ENCODE data around the gene PHPT1.
"Not testable (repeated sequence)": the region's sequence is repeated elsewhere in the genome, so short reads cannot be mapped to it uniquely, and the experiment has no call there.

PHPT1 gene

DNA sequence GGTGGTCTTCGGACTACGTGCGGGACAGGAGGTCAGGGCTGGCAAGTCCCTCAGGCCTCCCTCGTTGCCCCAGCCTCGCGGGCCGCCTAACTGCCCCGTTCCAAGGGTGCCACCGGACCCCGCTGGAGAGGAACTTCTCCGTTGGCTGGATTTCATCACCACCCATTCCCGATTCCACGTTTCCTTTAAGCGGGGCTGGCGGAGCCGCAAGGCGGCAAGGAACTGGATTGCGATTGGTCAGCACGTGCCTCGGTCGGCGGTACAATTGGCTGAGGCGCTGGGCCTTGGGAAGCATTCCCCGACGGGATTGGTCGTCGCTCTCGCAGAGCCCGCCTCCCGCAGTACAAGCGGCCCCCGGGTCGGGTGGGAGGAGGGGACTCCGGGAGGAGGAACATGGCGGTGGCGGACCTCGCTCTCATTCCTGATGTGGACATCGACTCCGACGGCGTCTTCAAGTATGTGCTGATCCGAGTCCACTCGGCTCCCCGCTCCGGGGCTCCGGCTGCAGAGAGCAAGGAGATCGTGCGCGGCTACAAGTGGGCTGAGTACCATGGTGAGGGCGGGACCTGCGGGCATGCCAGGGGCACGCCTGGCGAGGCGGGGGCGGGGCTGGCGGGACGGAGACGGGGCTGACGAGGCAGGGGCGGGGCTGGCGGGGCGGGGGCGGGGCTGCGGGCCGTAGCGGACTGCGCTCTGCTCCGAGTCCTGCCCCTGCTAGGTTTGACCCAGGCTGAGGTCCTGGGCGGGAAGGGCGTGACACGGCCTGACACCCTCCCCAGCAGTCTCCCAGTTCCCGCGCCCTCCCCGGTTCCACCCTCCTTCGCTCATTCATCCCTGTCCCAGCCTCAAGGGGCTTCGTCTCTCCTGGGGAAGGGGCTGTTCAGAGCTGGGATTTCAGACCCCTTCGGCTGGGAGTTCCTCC lies at the start of gene PHPT1:
Gene PHPT1, plus strand, starts transcription at position 372 of the 922 bp plus-strand sequence. Its CDS starts 22 bp downstream, at position 394.
- DNase-seq (ENCODE audit: low spot score), result peak; percentile 99

DNA sequence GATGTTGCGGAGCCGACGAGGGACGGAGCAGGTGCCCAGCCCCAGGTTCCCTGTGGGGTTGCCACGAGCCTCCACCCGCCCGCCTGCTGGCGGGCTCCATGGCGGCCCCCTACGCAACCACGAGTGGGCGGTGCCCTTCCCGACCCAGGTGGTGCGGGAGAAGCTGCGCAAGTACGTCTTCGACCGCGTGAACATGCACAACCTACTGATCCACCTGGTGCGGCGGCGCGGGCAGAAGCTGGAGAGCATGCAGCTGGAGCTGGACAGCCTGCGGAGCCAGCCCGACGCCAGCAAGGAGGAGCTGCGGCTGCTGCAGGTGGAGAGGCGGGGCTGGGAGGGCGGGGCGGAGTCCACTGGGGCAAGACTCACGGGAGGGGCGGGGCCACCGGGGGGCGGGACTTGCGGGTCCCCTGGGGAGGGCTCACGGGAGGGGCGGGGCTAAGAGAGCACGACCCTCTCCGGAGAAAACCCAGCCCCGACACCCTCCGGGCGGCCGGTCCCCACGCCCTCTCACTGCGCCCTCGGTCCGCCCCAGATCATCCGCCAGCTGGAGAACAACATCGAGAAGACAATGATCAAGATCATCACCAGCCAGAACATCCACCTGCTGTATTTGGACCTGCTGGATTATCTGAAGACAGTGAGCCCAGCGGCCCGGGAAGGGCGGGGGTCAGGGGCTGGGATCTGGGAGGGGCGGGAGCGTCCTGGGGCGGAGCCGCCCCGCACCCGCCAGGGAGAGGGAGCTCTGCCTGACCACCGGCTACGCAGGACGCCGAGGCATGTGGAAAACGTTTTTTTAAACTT lies 49.2 kb upstream of the PHPT1 start:
- peak; percentile 91 for DNase-seq (ENCODE audit: low spot score)

DNA sequence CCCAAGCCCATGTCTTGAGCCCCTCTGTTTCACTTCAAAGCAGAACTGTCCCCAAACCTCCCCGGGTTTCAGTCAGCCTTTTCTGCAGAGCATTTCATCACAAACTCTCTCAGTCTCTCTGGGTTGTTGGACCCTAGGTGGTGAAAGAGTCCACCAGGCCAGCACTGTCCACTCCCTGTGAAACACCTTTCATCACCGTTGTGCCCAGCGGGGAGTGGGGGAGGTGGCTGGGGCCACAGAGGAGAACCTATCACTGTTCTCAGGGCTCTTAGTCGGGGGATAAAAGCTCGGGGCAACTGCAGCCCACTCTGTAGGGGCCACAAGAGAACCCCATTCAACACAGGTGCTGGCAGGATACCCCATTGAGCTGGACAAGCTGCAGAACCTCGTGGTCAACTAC lies 46.9 kb upstream of the PHPT1 start:
- DNase-seq (ENCODE audit: low spot score), result no peak

DNA sequence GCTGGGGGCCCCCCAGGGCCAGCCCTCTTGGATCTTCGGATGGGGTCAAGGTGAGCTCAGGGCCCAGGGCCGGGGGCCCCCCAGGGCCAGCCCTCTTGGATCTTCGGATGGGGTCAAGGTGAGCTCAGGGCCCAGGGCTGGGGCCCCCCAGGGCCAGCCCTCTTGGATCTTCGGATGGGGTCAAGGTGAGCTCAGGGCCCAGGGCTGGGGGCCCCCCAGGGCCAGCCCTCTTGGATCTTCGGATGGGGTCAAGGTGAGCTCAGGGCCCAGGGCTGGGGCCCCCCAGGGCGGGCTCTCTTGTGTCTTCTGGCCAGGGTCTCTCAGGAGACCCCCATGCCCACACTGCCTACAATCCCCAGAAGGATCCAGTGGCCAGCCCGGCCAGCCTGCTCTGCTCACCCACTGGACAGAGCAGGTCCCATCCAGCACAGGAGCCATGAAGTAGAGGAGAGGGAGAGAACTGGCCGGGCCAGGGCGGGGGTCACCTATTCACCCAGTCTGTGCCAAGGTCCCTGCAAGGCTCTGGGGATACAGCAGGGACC lies 46.1 kb upstream of the PHPT1 start:
- not testable (repeated sequence) for DNase-seq (ENCODE audit: low spot score)

DNA sequence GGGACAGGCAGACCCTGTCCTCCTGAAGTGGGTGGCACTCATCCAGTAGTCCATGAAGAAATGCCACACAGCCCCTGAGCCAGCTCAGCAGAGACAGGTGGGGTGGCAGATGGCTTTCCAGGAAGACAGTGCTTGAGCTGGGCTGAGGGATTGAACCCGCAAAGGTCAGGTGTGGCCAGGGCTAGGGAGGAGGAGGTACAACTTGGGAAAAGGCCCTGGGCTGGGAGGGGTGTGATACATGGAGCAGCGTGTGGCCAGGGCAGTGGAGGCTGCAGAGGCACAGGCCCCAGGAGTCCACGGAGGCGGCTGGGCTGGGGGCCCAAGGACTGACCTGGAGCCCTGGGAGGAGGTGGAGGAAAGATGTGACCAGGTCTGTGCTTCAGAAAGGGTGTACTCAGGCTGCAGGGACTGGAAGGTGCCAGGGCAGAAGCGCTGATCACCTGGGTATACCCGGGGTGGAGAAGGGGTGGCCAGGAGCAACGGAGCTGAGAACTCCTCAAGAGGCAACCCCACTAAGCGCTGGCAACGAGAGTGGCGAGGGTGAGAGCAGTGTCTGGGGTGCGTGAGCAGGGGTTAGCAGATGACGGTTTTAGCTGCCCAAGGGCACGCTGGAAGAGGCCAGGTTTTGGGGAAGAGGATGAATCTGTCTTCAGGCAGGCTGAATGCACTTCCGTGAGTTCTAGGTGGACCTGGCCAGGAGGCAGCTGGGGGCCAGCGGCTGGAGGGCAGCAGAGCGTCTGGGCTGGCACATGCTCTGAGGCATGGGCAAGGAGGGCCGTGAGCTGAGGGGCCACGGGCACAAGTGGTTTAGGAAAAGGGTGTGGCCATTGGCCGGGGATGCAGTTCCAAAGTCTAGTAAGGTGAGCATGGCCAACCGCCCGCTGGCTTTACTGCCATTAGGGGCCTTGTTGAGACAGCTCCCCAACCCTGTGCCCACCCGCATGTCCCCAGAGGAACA lies 45.4 kb upstream of the PHPT1 start:
- no peak for DNase-seq (ENCODE audit: low spot score)

DNA sequence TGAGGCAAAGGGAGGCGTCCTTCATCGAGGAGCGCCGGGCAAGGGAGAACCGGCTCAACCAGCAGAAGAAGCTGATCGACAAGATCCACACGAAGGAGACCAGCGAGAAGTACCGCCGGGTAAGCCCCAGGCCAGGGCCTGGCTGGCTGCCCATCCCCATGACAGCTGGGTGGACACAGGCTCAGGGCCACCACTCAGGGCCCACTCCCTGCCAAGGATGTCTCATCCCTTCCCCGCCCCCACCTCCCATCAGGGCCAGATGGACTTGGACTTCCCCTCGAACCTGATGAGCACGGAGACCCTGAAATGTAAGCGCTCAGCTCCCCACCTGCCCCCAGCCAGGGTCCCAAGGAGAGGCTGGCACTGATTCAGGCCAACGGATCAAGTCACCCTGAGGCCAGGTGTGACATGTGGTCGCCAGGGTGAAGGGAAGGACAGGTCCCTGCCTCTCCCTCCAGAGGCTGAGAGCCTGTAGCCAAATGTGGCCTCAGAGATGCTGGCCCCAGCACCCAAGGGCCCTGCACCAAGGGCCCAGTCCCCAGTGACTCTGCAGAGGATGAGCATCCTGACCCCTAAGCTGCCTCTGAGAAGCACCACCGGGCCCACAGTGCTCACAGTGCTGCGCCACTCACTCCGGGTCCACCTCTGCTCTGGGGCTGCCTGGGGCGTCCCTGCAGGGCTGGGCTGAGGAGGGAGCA lies 44.6 kb upstream of the PHPT1 start:
- DNase-seq (ENCODE audit: low spot score), result no peak

DNA sequence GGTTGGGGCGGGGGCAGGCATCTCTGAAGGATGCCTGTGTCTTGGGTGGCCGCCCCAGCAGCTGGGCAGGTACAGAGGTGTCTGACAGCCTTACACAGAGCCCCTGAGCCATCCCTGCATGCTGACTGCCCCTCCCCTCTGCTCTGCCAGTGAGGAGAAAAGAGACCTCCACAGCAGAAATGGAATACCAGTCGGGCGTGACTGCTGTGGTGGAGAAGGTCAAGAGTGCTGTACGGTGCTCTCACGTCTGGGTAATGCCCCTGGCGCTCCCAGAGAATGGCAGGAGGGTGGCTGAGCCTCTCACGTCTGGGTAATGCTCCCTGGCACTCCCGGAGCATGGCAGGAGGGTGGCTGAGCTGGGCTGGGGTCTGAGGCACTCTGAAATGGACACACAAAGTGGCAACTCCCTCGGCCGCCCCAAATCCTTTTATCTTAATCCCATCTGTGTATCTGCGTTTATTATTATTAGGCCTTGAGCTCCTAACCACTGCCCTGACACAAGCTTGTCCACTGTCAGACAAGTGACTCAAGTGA lies 43.9 kb upstream of the PHPT1 start:
- DNase-seq (ENCODE audit: low spot score), result no peak

DNA sequence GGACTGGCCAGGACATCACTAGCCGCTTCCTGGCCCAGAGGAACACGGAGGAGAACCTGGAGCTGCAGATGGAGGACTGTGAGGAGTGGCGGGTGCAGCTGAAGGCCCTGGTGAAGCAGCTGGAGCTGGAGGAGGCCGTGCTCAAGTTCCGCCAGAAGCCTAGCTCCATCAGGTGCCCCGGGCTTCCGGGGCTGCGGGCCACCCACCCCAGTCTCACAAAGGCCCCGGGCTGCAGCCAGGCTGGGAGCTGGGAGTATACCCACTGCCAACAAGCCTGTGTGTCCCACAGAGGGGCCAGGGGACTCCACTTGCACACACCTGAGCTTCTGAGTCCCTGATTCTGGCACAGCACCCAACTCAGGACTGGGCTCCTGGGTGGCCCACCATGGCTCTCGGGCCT lies 43.1 kb upstream of the PHPT1 start:
- DNase-seq (ENCODE audit: low spot score), result no peak

DNA sequence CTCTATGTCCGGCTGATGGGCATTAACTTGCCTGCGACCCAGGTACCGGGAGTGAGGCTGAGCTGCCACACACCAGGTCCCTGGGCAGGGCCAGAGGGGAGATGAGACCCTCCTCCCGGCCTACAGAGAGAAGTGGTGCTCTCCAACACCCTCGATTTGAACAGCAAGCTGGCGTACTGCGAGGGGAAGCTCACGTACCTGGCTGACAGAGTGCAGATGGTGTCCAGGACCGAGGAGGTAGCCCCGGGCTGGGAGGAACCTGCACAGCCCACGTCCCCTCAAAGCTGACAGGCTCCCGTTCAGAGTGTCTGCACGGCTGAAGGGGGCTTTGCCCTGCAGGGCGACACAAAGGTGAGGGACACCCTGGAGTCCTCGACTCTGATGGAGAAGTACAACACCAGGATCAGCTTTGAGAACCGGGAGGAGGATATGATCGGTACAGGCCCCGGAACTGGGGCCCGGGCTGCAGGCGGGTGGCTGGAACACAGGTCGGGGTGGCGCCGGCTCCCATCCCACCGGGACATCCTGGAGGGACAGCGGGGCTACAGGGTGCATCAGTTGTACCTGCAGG lies 42.5 kb upstream of the PHPT1 start:
- DNase-seq (ENCODE audit: low spot score), result no peak

DNA sequence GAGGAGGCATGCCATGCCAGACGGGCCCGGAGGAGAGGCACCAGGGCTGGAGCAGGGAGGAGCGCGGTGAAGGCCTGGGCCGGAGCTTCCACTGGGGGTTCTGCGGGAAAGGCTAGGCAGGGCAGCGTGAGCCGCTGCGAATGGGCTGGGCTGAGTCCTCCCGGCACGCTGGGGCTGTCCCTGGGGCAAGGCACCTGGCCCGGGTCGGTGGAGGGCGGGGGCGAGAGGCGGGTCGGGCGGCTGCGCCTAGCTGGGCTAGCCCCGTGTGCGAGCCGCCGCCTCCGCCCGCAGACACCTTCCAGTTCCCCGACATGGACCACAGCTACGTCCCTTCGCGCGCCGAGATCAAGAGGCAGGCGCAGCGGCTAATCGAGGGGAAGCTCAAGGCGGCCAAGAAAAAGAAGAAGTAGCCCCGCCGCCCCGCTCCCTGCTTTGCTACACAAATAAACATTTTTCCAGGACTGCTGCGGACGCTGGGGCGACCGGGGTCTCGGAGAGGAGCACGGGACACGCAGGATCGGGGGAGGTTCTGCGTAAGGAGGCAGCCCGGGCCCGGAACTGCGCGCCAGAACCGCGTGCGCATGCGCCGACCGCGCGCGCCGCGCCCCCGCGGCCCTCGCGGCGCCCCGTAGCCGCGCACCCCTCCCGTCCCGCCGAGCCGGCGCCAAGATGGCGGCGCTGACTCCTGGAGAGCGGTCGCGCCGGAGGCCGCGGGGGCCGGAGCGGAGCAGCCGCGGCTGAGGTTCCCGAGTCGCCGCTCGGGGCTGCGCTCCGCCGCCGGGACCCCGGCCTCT lies 41.7 kb upstream of the PHPT1 start, which contains the start of gene RABL6:
Gene RABL6, plus strand, starts transcription at position 668 of the 794 bp plus-strand sequence. CDS start 249 bp downstream, outside the sequence.
- DNase-seq (ENCODE audit: low spot score), result peak; percentile 94

DNA sequence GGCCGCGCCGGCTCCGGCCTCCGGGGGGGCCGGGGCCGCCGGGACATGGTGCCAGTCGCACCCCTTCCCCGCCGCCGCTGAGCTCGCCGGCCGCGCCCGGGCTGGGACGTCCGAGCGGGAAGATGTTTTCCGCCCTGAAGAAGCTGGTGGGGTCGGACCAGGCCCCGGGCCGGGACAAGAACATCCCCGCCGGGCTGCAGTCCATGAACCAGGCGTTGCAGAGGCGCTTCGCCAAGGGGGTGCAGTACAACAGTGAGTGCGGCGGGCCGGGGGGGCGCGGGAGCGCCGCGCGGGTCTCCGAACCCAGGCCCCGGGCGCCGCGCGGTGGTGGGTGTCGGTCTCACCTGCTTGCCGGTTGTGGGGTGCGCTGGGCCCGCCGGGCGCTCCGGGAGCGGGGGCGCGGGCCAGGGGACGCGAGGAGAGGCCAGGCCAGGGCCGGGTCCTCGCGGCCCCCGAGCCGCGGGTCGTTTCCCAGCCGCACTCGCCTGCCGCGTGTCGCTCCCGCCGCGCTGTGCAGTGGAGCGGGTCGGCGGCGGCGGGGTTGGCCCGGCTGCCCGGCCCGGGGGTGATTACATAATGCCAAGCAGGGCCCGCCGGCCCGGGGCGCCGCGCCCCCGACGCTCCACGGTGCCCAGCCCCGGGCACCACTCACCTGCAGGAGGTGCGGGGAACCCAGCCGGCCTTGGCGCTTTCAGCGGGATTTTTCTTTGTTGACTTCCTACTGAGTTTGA lies 41.0 kb upstream of the PHPT1 start:
- DNase-seq (ENCODE audit: low spot score), result peak; percentile 54

DNA sequence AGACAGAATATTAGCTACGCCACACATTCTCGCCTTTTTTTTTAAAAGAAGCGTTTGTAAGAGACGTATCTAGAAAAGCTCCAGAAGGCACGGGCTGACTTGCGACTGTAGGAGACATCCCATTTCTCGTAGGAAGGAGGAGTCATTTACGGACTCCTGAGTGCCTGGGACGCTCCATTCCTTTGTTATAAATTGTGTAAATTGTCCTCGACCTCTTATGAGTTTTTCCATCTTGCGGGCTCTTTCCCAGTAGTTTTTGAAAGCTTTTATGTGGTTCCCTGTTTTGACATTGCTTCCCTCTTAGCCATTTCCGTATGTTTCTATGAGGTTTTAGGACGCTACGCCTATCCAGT lies 40.4 kb upstream of the PHPT1 start:
- DNase-seq (ENCODE audit: low spot score), result no peak

DNA sequence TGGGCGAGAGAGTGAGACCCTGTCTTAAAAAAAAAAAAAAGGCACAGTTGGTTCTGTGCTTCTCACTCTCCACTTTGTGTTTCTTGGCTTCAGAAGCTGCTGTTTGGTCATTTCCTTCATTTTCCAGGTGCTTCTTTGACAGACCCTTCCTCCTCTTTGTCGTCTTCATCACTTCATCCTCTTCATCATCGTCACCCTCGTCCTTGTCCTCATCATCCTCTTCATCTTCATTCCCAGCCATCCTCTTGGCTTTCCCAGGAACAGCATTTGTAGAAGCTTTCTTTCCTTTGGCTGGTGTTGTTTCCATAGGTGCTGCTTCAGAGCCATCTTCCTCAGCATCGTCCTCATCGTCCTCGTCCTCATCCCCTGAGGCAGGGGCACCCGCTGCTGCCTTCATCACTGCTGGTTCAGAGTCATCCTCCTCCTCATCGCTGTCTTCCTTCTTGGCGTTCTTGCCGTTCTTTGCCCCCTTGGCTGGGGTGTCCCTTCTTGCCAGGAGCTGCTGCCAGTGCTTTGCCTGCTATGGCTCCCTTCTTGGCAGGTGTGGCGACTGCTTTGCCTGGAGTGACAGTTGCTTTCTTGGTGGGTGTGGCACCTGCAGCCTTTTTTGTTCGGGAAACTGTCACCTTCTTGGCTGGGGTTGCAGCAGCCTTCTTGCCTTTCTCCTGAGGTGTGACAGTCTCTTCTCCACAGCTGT lies 34.3 kb upstream of the PHPT1 start:
- DNase-seq (ENCODE audit: low spot score), result no peak

DNA sequence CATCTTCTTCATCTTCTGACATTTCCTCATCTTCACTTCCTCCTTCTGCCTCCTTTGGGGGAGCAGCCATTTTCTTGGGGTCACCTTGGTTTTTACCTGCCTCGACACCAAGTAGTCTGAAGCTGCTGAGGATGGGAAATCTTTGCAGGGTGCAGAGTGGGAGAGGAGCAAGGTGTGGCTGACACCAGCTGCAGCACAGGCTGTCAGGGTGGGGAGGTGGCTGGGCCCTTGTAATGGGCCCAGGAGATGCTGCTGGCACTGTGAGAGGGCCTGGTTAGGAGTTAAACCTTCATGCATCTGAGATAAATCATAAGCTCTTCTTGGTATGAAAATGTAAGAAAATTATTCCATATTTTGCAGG lies 33.8 kb upstream of the PHPT1 start:
- DNase-seq (ENCODE audit: low spot score), result no peak

DNA sequence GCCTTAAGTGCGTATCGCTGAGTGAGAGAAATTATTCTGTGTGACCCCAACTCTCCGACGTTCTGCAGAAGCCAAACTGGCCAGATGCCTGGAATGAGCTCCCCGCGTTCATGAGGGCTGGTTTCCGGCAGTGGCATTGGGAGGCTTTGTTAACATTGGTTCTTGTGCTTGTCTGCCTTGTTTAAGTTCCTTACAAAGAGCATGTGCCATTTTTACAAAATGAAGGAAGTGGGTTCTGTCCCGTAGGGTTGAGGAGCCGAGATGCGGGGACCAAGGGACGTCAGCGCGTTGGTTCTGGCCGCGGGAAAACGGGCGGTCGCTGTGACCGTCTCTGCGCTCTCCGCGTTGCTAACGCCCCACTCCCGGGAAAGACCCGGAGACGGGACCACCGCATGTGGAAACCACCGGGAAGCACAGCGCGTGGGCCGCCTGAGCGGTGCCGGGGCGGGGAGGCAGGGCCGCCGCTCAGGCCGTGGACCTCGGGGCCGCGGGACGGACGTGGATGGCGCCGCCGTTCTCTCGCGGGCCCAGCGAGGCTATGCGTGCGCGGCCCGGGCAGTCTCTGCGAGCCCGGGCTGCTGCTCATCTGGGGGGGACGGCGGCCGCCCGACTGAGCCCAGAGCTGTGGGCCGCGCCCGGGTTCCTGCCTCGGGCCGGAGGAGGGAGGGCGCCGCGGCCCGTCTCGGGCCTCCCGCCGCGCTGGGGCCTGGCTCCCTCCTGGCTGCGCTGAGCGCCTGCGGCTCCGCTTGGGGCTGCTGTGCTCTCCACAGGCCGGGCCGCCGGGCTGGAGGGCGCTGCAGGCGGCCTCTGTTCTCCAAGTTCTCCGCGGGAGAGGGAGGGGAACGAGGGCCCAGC lies 28.0 kb upstream of the PHPT1 start:
- DNase-seq (ENCODE audit: low spot score), result no peak

DNA sequence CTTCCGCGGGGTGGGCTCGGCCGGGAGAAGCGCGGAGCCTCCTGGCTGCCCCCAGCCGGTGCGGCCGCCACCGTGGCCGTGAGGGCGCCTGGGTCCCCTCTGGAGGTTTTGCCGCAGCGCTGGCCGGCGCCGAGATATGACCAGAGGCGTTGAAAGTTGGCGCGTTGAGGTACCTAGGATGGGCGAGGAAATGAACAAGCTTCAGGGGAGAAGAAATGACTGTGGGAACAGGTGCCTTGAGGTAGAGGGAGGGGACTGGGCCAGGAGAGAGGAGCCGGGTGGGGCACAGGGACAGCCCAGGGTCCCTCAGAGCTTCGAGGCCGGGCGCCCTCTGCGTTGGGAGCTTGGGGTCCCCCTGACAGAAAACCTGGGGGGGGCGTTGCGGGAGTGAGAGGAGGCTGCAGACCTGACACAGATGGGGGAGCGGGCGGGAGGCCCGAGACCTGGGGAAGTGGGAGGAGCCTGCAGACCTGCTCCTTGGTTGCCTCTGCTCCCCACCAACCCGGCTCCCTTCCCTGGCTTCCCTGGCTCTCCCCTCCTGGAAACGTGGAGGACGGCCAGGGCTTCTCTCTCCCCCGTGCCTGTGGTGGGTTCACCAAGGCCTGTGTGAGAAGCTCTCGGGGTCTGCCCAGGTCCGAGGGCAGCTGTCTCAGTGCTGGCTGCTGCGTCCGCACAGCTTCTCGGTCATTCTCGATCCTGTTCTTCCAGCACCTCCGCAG lies 27.2 kb upstream of the PHPT1 start:
- DNase-seq (ENCODE audit: low spot score), result no peak
